T-helper 1 cell treated with Interleukin-12 subunit alpha and Interleukin-12 subunit beta and Interleukin-4 antibody, amounts not matched to agents 30 μg/mL and 1 μg/mL, for 36 hours (primary cell): Measurements from ENCODE around the gene WDR86.

Experiments
- H3K27ac Mint-ChIP-seq: one replicate; pipeline ENCODE4 v1.8.0; 2021; ENCODE audit warnings: mild to moderate bottlenecking, mixed read lengths
- H3K27me3 Mint-ChIP-seq: one replicate; pipeline ENCODE4 v1.8.0; 2021; ENCODE audit warnings: low read depth, mixed read lengths
- H3K36me3 Mint-ChIP-seq: one replicate; pipeline ENCODE4 v1.8.0; 2021; ENCODE audit warnings: low read depth, mixed read lengths
- H3K4me1 Mint-ChIP-seq: one replicate; pipeline ENCODE4 v1.8.0; 2021; ENCODE audit warnings: low read depth, mixed read lengths
- H3K4me3 Mint-ChIP-seq: one replicate; pipeline ENCODE4 v1.8.0; 2021; ENCODE audit warnings: mild to moderate bottlenecking, moderate library complexity, mixed read lengths
- H3K9me3 Mint-ChIP-seq: one replicate; pipeline ENCODE4 v1.8.0; 2021; ENCODE audit warnings: mixed read lengths

Gene WDR86

GRCh38 chr7:151342102-151342646 lies 67.7 kb downstream of the WDR86 start:
- Mint-ChIP-seq H3K4me1 (peaks cover 27% of the 10 kb centered on the region), H3K9me3 (peaks cover 5% of the 10 kb centered on the region), H3K4me3 (peak overlapping the region; percentile 84), H3K36me3 (peaks cover 15% of the 10 kb centered on the region), H3K27me3 (no peaks in the 10 kb centered on the region), H3K27ac (peak overlapping the region; percentile 88)

- peaks cover 5% of the 10 kb centered on the region for H3K9me3 Mint-ChIP-seq
- peaks cover 27% of the 10 kb centered on the region for H3K4me1 Mint-ChIP-seq
- peak within 1 kb of the TSS; percentile 93 for H3K27ac Mint-ChIP-seq
- peaks cover 12% of the 10 kb centered on the region for H3K36me3 Mint-ChIP-seq
- H3K27me3 Mint-ChIP-seq: no peaks in the 10 kb centered on the region
- peak within 1 kb of the TSS; percentile 84 for H3K4me3 Mint-ChIP-seq
These were observed 68.3 kb downstream of the WDR86 start, which contains the start of gene NUB1 for GRCh38 chr7:151341357-151342101. Gene NUB1, plus strand, starts transcription at chr7:151341812. Its CDS starts 3,538 bp downstream, at chr7:151345350.

GRCh38 chr7:151340794-151341356 lies 69.0 kb downstream of the WDR86 start:
- H3K36me3 Mint-ChIP-seq: peaks cover 11% of the 10 kb centered on the region
- H3K4me3 Mint-ChIP-seq: peak overlapping the region; percentile 61
- H3K27me3 Mint-ChIP-seq: no peaks in the 10 kb centered on the region
- H3K9me3 Mint-ChIP-seq: peaks cover 5% of the 10 kb centered on the region
- peaks cover 27% of the 10 kb centered on the region for H3K4me1 Mint-ChIP-seq
- H3K27ac Mint-ChIP-seq: peak overlapping the region; percentile 93

GRCh38 chr7:151339651-151340382 lies 70.0 kb downstream of the WDR86 start:
- Mint-ChIP-seq H3K9me3 (peaks cover 5% of the 10 kb centered on the region), H3K36me3 (peaks cover 8% of the 10 kb centered on the region), H3K4me3 (peak overlapping the region; percentile 61), H3K27me3 (no peaks in the 10 kb centered on the region), H3K27ac (peak overlapping the region; percentile 93), H3K4me1 (peaks cover 26% of the 10 kb centered on the region)

GRCh38 chr7:151338809-151339208 lies 71.0 kb downstream of the WDR86 start:
- Mint-ChIP-seq H3K36me3 (peaks cover 8% of the 10 kb centered on the region), H3K9me3 (peaks cover 5% of the 10 kb centered on the region), H3K27ac (no peak overlapping the region), H3K4me1 (peaks cover 26% of the 10 kb centered on the region), H3K27me3 (no peaks in the 10 kb centered on the region), H3K4me3 (no peak overlapping the region)

GRCh38 chr7:151337346-151337745 lies 72.5 kb downstream of the WDR86 start:
- H3K4me3 Mint-ChIP-seq: no peak overlapping the region
- H3K27me3 Mint-ChIP-seq: no peaks in the 10 kb centered on the region
- H3K27ac Mint-ChIP-seq: no peak overlapping the region
- peaks cover 5% of the 10 kb centered on the region for H3K9me3 Mint-ChIP-seq
- H3K4me1 Mint-ChIP-seq: peaks cover 20% of the 10 kb centered on the region
- H3K36me3 Mint-ChIP-seq: peaks cover 6% of the 10 kb centered on the region

GRCh38 chr7:151336027-151336708 lies 73.7 kb downstream of the WDR86 start:
- peaks cover 5% of the 10 kb centered on the region for H3K9me3 Mint-ChIP-seq
- peaks cover 17% of the 10 kb centered on the region for H3K4me1 Mint-ChIP-seq
- no peak overlapping the region for H3K27ac Mint-ChIP-seq
- no peaks in the 10 kb centered on the region for H3K27me3 Mint-ChIP-seq
- H3K36me3 Mint-ChIP-seq: peaks cover 6% of the 10 kb centered on the region
- H3K4me3 Mint-ChIP-seq: no peak overlapping the region

GRCh38 chr7:151334628-151335027 lies 75.2 kb downstream of the WDR86 start:
- peaks cover 2% of the 10 kb centered on the region for H3K4me1 Mint-ChIP-seq
- peaks cover 10% of the 10 kb centered on the region for H3K27me3 Mint-ChIP-seq
- peaks cover 2% of the 10 kb centered on the region for H3K36me3 Mint-ChIP-seq
- no peak overlapping the region for H3K4me3 Mint-ChIP-seq
- peaks cover under 1% of the 10 kb centered on the region for H3K9me3 Mint-ChIP-seq
- H3K27ac Mint-ChIP-seq: no peak overlapping the region
